ENCODE measurements around the gene KIAA1671. TPM values are rescaled to one million over a fixed set of nuclear protein-coding genes. Genes with fewer than 3 reads are reported as not detected.

Gene KIAA1671
- total and polyA plus RNA-seq, 2 donors (not counting 1 experiment from before 2014, with no cell fraction given) = 0.01 to 0.02 TPM

GRCh38 chr22:25167834-25168601 is 215.5 kb downstream of the KIAA1671 start:
- peaks cover 7% of the 10 kb centered on the region for H3K27me3 Mint-ChIP-seq
- no peaks in the 10 kb centered on the region for H3K4me1 ChIP-seq (ENCODE audit: control insufficient read depth in 2 of 2, insufficient read depth in 2 of 2, low read length in 2 of 2)
- peaks cover 0 to 3% (median 0%) of the 10 kb centered on the region in 3 donors for H3K9me3 ChIP-seq (ENCODE audit: control extremely low read depth in 1 of 3, control insufficient read depth in 2 of 3, insufficient read depth in 1 of 3, low read length in 2 of 3)
- intact Hi-C loops (cut with micrococcal nuclease) = no loop called here
- no peak overlapping the region for H3K27ac Mint-ChIP-seq
- no peaks in the 10 kb centered on the region for H3K4me1 Mint-ChIP-seq
- no peak overlapping the region for H3K9ac ChIP-seq (ENCODE audit: low read length)
- DNase-seq (no peak), ATAC-seq (ENCODE audit: low read depth) (no peak)
- 92% methylated on average over 13 of the region's 14 CpGs for WGBS (ENCODE audit: insufficient coverage)
- no peaks in the 10 kb centered on the region for H3K27me3 ChIP-seq (replicated peaks in 1 of 4; ENCODE audit: control extremely low read depth in 1 of 4, control insufficient read depth in 3 of 4, insufficient read depth in 4 of 4, low read length in 3 of 4)
- H3K4me2 ChIP-seq (replicated peaks; ENCODE audit: low read depth, low read length, poor library complexity, severe bottlenecking) = no peak overlapping the region
- ChIA-PET POLR2A (no interaction called here), CTCF (interaction anchor here (0.6 kb wide), 1 partner anchor 34 kb away, joined by 3 read pairs; no protein-coding TSS in a partner anchor)
- no peaks in the 10 kb centered on the region for H3K9me3 Mint-ChIP-seq (ENCODE audit: insufficient read depth)
- no peak overlapping the region for H3K27ac ChIP-seq (ENCODE audit: low read length in 2 of 2)
- no peaks in the 10 kb centered on the region for H3K36me3 ChIP-seq (replicated peaks in 1 of 2; ENCODE audit: control extremely low read depth in 1 of 2, control insufficient read depth in 1 of 2, extremely low read depth in 1 of 2, insufficient read depth in 2 of 2, low read length in 1 of 2)
- H3K4me3 Mint-ChIP-seq = no peak overlapping the region
- H3K79me2 ChIP-seq (ENCODE audit: control insufficient read depth, insufficient read depth, low read length) = no peaks in the 10 kb centered on the region
- H3K4me3 ChIP-seq (ENCODE audit: control extremely low read depth in 1 of 5, extremely low read depth in 1 of 5, insufficient read depth in 1 of 5, low read depth in 2 of 5, low read length in 4 of 5) = no peak overlapping the region
- H2AFZ ChIP-seq (ENCODE audit: insufficient read depth, low read depth, low read length, poor library complexity, severe bottlenecking) = no peak overlapping the region
- no peak for TF ChIP-seq CTCF (IDR thresholded peaks at IDR 0.05)
- TF ChIP-seq EZH2 (IDR thresholded peaks at IDR 0.05; ENCODE audit: borderline replicate concordance, insufficient read depth, low read depth, low read length, poor library complexity, severe bottlenecking) = no peak
- H4K20me1 ChIP-seq (ENCODE audit: control insufficient read depth, insufficient read depth, low read length, poor library complexity, severe bottlenecking) = no peaks in the 10 kb centered on the region

GRCh38 chr22:25169278-25170031 is 216.9 kb downstream of the KIAA1671 start:
- no peak overlapping the region for H3K27ac Mint-ChIP-seq
- DNase-seq (no peak), ATAC-seq (ENCODE audit: low read depth) (no peak)
- no peaks in the 10 kb centered on the region for H3K4me1 ChIP-seq (ENCODE audit: control insufficient read depth in 2 of 2, insufficient read depth in 2 of 2, low read length in 2 of 2)
- H3K27ac ChIP-seq (ENCODE audit: low read length in 2 of 2) = no peak overlapping the region
- no peak overlapping the region for H3K4me3 ChIP-seq (ENCODE audit: control extremely low read depth in 1 of 5, extremely low read depth in 1 of 5, insufficient read depth in 1 of 5, low read depth in 2 of 5, low read length in 4 of 5)
- H3K9me3 Mint-ChIP-seq (ENCODE audit: insufficient read depth) = no peaks in the 10 kb centered on the region
- peaks cover 7% of the 10 kb centered on the region for H3K27me3 Mint-ChIP-seq
- no peaks in the 10 kb centered on the region for H3K79me2 ChIP-seq (ENCODE audit: control insufficient read depth, insufficient read depth, low read length)
- H3K9ac ChIP-seq (ENCODE audit: low read length) = no peak overlapping the region
- peaks cover 0 to 3% (median 0%) of the 10 kb centered on the region in 3 donors for H3K9me3 ChIP-seq (ENCODE audit: control extremely low read depth in 1 of 3, control insufficient read depth in 2 of 3, insufficient read depth in 1 of 3, low read length in 2 of 3)
- no peak overlapping the region for H3K4me2 ChIP-seq (replicated peaks; ENCODE audit: low read depth, low read length, poor library complexity, severe bottlenecking)
- WGBS (ENCODE audit: insufficient coverage) = 92% methylated on average over 9 of the region's 17 CpGs
- H3K4me3 Mint-ChIP-seq = no peak overlapping the region
- no peak overlapping the region for H2AFZ ChIP-seq (ENCODE audit: insufficient read depth, low read depth, low read length, poor library complexity, severe bottlenecking)
- H3K36me3 ChIP-seq (replicated peaks in 1 of 2; ENCODE audit: control extremely low read depth in 1 of 2, control insufficient read depth in 1 of 2, extremely low read depth in 1 of 2, insufficient read depth in 2 of 2, low read length in 1 of 2) = no peaks in the 10 kb centered on the region
- no peaks in the 10 kb centered on the region for H3K27me3 ChIP-seq (replicated peaks in 1 of 4; ENCODE audit: control extremely low read depth in 1 of 4, control insufficient read depth in 3 of 4, insufficient read depth in 4 of 4, low read length in 3 of 4)
- CTCF ChIA-PET = no interaction called here
- intact Hi-C loops (cut with micrococcal nuclease) = no loop called here
- POLR2A ChIA-PET = no interaction called here
- H3K4me1 Mint-ChIP-seq = no peaks in the 10 kb centered on the region
- no peaks in the 10 kb centered on the region for H4K20me1 ChIP-seq (ENCODE audit: control insufficient read depth, insufficient read depth, low read length, poor library complexity, severe bottlenecking)
- TF ChIP-seq CTCF (IDR thresholded peaks at IDR 0.05) (no peak), EZH2 (IDR thresholded peaks at IDR 0.05; ENCODE audit: borderline replicate concordance, insufficient read depth, low read depth, low read length, poor library complexity, severe bottlenecking) (no peak)
